ENCODE measurements around the gene NR6A1.

The NR6A1 gene

GRCh38 chr9:124504530-124505005, 266.5 kb downstream of the NR6A1 start:
- Histone ChIP-seq H3K9ac (ENCODE audit: insufficient read length, low read depth) (peak overlapping the region; percentile 43), H3K4me1 (ENCODE audit: insufficient read depth, insufficient read length) (peaks cover 23% of the 10 kb centered on the region), H3K36me3 (ENCODE audit: insufficient read depth, insufficient read length, low read length) (no peaks in the 10 kb centered on the region), H3K27me3 (ENCODE audit: insufficient read depth, insufficient read length) (peaks cover 29% of the 10 kb centered on the region), H3K4me3 (ENCODE audit: insufficient read length, low read depth) (peak overlapping the region; percentile 46), H3K9me3 (ENCODE audit: insufficient read depth, low read length) (no peaks in the 10 kb centered on the region)
- DNase-seq (ENCODE audit: low read depth, low spot score) = no peak
- TF ChIP-seq YY1 (IDR thresholded peaks at IDR 0.05; ENCODE audit: insufficient read depth, insufficient read length) (no peak), ZNF274 (IDR thresholded peaks at IDR 0.05; ENCODE audit: low read depth, low read length) (no peak), SUZ12 (IDR thresholded peaks at IDR 0.05; ENCODE audit: extremely low read depth, insufficient read depth, insufficient read length) (no peak)

DNA sequence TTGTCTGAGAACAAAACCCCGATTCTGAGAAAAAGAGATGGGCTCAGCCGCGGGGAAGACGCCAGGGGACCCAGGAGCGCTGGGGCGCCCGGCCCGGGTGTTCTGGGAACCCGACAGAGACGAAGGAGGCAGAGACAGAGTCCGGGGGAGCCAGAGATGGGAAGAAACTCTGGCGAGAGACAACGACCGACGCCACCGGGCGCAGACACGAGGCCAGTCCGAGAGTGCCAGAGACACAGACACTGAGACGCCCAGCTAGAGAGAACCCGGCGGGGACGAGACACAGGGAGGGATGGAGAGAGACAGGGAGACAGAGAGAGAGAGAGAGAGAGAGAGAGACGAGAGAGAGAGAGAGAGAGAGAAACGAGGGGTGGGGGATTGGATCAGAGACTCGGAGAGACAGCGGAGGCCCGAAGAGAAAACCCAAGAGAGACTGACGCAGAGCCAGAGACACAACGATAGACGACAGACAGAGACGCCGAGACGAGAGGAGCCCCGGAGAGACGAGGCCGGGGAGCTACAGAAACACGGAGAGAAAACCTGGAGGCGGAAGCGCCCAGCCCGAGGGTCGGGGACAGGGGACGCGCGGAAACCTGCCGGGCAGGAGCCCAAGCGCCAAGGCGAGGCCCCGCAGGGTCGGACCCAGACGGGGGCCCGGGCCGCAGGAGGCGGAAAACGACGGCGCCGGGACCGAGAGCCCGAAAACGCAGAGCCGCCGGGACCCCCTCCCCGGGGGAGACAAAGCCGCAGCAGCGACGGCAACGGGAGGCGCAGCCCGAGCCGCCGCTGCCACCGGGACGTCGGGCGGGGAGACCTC, 267.2 kb downstream of the NR6A1 start:
- Histone ChIP-seq H3K4me3 (ENCODE audit: insufficient read length, low read depth) (peak overlapping the region; percentile 46), H3K9ac (ENCODE audit: insufficient read length, low read depth) (peak overlapping the region; percentile 43), H3K9me3 (ENCODE audit: insufficient read depth, low read length) (no peaks in the 10 kb centered on the region), H3K27me3 (ENCODE audit: insufficient read depth, insufficient read length) (peaks cover 29% of the 10 kb centered on the region), H3K36me3 (ENCODE audit: insufficient read depth, insufficient read length, low read length) (no peaks in the 10 kb centered on the region), H3K4me1 (ENCODE audit: insufficient read depth, insufficient read length) (peaks cover 23% of the 10 kb centered on the region)
- DNase-seq (ENCODE audit: low read depth, low spot score) = no peak
- no peak for TF ChIP-seq SUZ12 (IDR thresholded peaks at IDR 0.05; ENCODE audit: extremely low read depth, insufficient read depth, insufficient read length)
- no peak for TF ChIP-seq YY1 (IDR thresholded peaks at IDR 0.05; ENCODE audit: insufficient read depth, insufficient read length)
- TF ChIP-seq ZNF274 (IDR thresholded peaks at IDR 0.05; ENCODE audit: low read depth, low read length) = no peak

- H3K27me3 ChIP-seq (ENCODE audit: insufficient read depth, insufficient read length) = peaks cover 29% of the 10 kb centered on the region
- H3K4me1 ChIP-seq (ENCODE audit: insufficient read depth, insufficient read length) = peaks cover 26% of the 10 kb centered on the region
- H3K4me3 ChIP-seq (ENCODE audit: insufficient read length, low read depth) = no peak overlapping the region
- no peaks in the 10 kb centered on the region for H3K9me3 ChIP-seq (ENCODE audit: insufficient read depth, low read length)
- H3K9ac ChIP-seq (ENCODE audit: insufficient read length, low read depth) = no peak overlapping the region
- no peak for DNase-seq (ENCODE audit: low read depth, low spot score)
- no peaks in the 10 kb centered on the region for H3K36me3 ChIP-seq (ENCODE audit: insufficient read depth, insufficient read length, low read length)
- TF ChIP-seq YY1 (IDR thresholded peaks at IDR 0.05; ENCODE audit: insufficient read depth, insufficient read length) (no peak), ZNF274 (IDR thresholded peaks at IDR 0.05; ENCODE audit: low read depth, low read length) (no peak), SUZ12 (IDR thresholded peaks at IDR 0.05; ENCODE audit: extremely low read depth, insufficient read depth, insufficient read length) (no peak)
Measured at GRCh38 chr9:124502711-124503702, 268.1 kb downstream of the NR6A1 start.

- no peak for DNase-seq (ENCODE audit: low read depth, low spot score)
- Histone ChIP-seq H3K27me3 (ENCODE audit: insufficient read depth, insufficient read length) (peaks cover 29% of the 10 kb centered on the region), H3K4me3 (ENCODE audit: insufficient read length, low read depth) (no peak overlapping the region), H3K4me1 (ENCODE audit: insufficient read depth, insufficient read length) (peaks cover 24% of the 10 kb centered on the region), H3K9ac (ENCODE audit: insufficient read length, low read depth) (no peak overlapping the region), H3K9me3 (ENCODE audit: insufficient read depth, low read length) (no peaks in the 10 kb centered on the region), H3K36me3 (ENCODE audit: insufficient read depth, insufficient read length, low read length) (no peaks in the 10 kb centered on the region)
- no peak for TF ChIP-seq YY1 (IDR thresholded peaks at IDR 0.05; ENCODE audit: insufficient read depth, insufficient read length)
Measured at GRCh38 chr9:124501771-124502320, 269.3 kb downstream of the NR6A1 start.

GRCh38 chr9:124500796-124501611, 270.1 kb downstream of the NR6A1 start:
- H3K27me3 ChIP-seq (ENCODE audit: insufficient read depth, insufficient read length) = peaks cover 29% of the 10 kb centered on the region
- no peak for DNase-seq (ENCODE audit: low read depth, low spot score)
- TF ChIP-seq YY1 (IDR thresholded peaks at IDR 0.05; ENCODE audit: insufficient read depth, insufficient read length) (no peak), ZNF274 (IDR thresholded peaks at IDR 0.05; ENCODE audit: low read depth, low read length) (no peak), SUZ12 (IDR thresholded peaks at IDR 0.05; ENCODE audit: extremely low read depth, insufficient read depth, insufficient read length) (no peak)

GRCh38 chr9:124500028-124500795, 270.9 kb downstream of the NR6A1 start:
- Histone ChIP-seq H3K4me3 (ENCODE audit: insufficient read length, low read depth) (no peak overlapping the region), H3K4me1 (ENCODE audit: insufficient read depth, insufficient read length) (peaks cover 21% of the 10 kb centered on the region), H3K9me3 (ENCODE audit: insufficient read depth, low read length) (no peaks in the 10 kb centered on the region), H3K36me3 (ENCODE audit: insufficient read depth, insufficient read length, low read length) (no peaks in the 10 kb centered on the region), H3K27me3 (ENCODE audit: insufficient read depth, insufficient read length) (peaks cover 21% of the 10 kb centered on the region), H3K9ac (ENCODE audit: insufficient read length, low read depth) (no peak overlapping the region)
- DNase-seq (ENCODE audit: low read depth, low spot score) = no peak
- TF ChIP-seq YY1 (IDR thresholded peaks at IDR 0.05; ENCODE audit: insufficient read depth, insufficient read length) (no peak), ZNF274 (IDR thresholded peaks at IDR 0.05; ENCODE audit: low read depth, low read length) (no peak), SUZ12 (IDR thresholded peaks at IDR 0.05; ENCODE audit: extremely low read depth, insufficient read depth, insufficient read length) (no peak)

More at GRCh38 chr9:124500796-124501611, 270.1 kb downstream of the NR6A1 start:
- H3K36me3 ChIP-seq (ENCODE audit: insufficient read depth, insufficient read length, low read length) = no peaks in the 10 kb centered on the region
- H3K4me3 ChIP-seq (ENCODE audit: insufficient read length, low read depth) = no peak overlapping the region
- no peaks in the 10 kb centered on the region for H3K9me3 ChIP-seq (ENCODE audit: insufficient read depth, low read length)
- no peak overlapping the region for H3K9ac ChIP-seq (ENCODE audit: insufficient read length, low read depth)
- H3K4me1 ChIP-seq (ENCODE audit: insufficient read depth, insufficient read length) = peaks cover 19% of the 10 kb centered on the region
